A204.1 (cell line): ENCODE data around the gene ELANE.
"Not testable (repeated sequence)": the region's sequence is repeated elsewhere in the genome, so short reads cannot be mapped to it uniquely, and the experiment has no call there.

Experiments used
- FAIRE-seq: peaks from 2 replicates; lab custom pipeline; 2012; peaks lifted over from hg19 to GRCh38; lab: Jason Lieb, UNC

Gene ELANE

GRCh38 chr19:862581-863314, 10.6 kb downstream of the ELANE start:
- FAIRE-seq: no peak

GRCh38 chr19:863315-863620, 11.2 kb downstream of the ELANE start:
- FAIRE-seq: no peak

GRCh38 chr19:866769-867300, 14.7 kb downstream of the ELANE start:
- no peak for FAIRE-seq

GRCh38 chr19:867301-867793, 15.2 kb downstream of the ELANE start:
- FAIRE-seq: no peak

GRCh38 chr19:867855-868457, 15.9 kb downstream of the ELANE start:
- no peak for FAIRE-seq

- no peak for FAIRE-seq
Measured at GRCh38 chr19:868458-869244, 16.5 kb downstream of the ELANE start.

- FAIRE-seq: no peak
Measured at GRCh38 chr19:869245-870177, 17.4 kb downstream of the ELANE start.

GRCh38 chr19:870314-870713, 18.2 kb downstream of the ELANE start:
- no peak for FAIRE-seq

- no peak for FAIRE-seq
Measured at GRCh38 chr19:870963-871401, 18.9 kb downstream of the ELANE start.

GRCh38 chr19:871446-872265, 19.6 kb downstream of the ELANE start:
- no peak for FAIRE-seq

- FAIRE-seq: no peak
Measured at GRCh38 chr19:872266-872951, 20.3 kb downstream of the ELANE start.

- no peak for FAIRE-seq
Measured at GRCh38 chr19:873084-873483, 21.0 kb downstream of the ELANE start.

- FAIRE-seq: no peak
Measured at GRCh38 chr19:873561-874041, 21.5 kb downstream of the ELANE start.

GRCh38 chr19:875265-875879, 23.3 kb downstream of the ELANE start:
- no peak for FAIRE-seq

- FAIRE-seq: no peak
Measured at GRCh38 chr19:876089-876488, 24.0 kb downstream of the ELANE start.

GRCh38 chr19:876780-877314, 24.7 kb downstream of the ELANE start:
- FAIRE-seq: no peak

GRCh38 chr19:877992-878660, 26.0 kb downstream of the ELANE start:
- FAIRE-seq: not testable (repeated sequence)

- not testable (repeated sequence) for FAIRE-seq
Measured at GRCh38 chr19:878751-879561, 26.9 kb downstream of the ELANE start.
